ENCODE results near the gene DPP4. TPM values are rescaled to one million over a fixed set of nuclear protein-coding genes. Genes with fewer than 3 reads are reported as not detected.

Gene DPP4
- total RNA-seq, 1 donor from 2014 or later: 1.9 TPM

GRCh38 chr2:162037886-162038285, 36.1 kb downstream of the DPP4 start:
- ATAC-seq (ENCODE audit: low read depth) (no peak), DNase-seq (no peak)
- H3K4me3 Mint-ChIP-seq: no peak overlapping the region
- peaks cover 1% of the 10 kb centered on the region for H3K27me3 Mint-ChIP-seq
- no peaks in the 10 kb centered on the region for H3K9me3 Mint-ChIP-seq
- no peaks in the 10 kb centered on the region for H3K36me3 Mint-ChIP-seq (ENCODE audit: low read depth)
- TF ChIP-seq CTCF (IDR thresholded peaks at IDR 0.05): no peak
- CTCF ChIA-PET: no interaction called here
- POLR2A ChIA-PET: no interaction called here
- intact Hi-C loops (cut with micrococcal nuclease): no loop called here
- H3K4me1 Mint-ChIP-seq: no peaks in the 10 kb centered on the region
- H3K27ac Mint-ChIP-seq: no peak overlapping the region

- H3K4me1 Mint-ChIP-seq: no peaks in the 10 kb centered on the region
- H3K36me3 Mint-ChIP-seq (ENCODE audit: low read depth): no peaks in the 10 kb centered on the region
- CTCF ChIA-PET: no interaction called here
- H3K27ac Mint-ChIP-seq: no peak overlapping the region
- H3K4me3 Mint-ChIP-seq: no peak overlapping the region
- intact Hi-C loops (cut with micrococcal nuclease): no loop called here
- DNase-seq: no peak
- POLR2A ChIA-PET: no interaction called here
- no peaks in the 10 kb centered on the region for H3K9me3 Mint-ChIP-seq
- H3K27me3 Mint-ChIP-seq: peaks cover 1% of the 10 kb centered on the region
- ATAC-seq (ENCODE audit: low read depth): no peak
- no peak for TF ChIP-seq CTCF (IDR thresholded peaks at IDR 0.05)
These were observed 36.8 kb downstream of the DPP4 start for GRCh38 chr2:162037028-162037795.

GRCh38 chr2:162035981-162036380, 38.0 kb downstream of the DPP4 start:
- no peaks in the 10 kb centered on the region for H3K36me3 Mint-ChIP-seq (ENCODE audit: low read depth)
- intact Hi-C loops (cut with micrococcal nuclease): no loop called here
- no peaks in the 10 kb centered on the region for H3K9me3 Mint-ChIP-seq
- DNase-seq: no peak
- H3K4me1 Mint-ChIP-seq: no peaks in the 10 kb centered on the region
- peaks cover 1% of the 10 kb centered on the region for H3K27me3 Mint-ChIP-seq
- TF ChIP-seq CTCF (IDR thresholded peaks at IDR 0.05): no peak
- H3K27ac Mint-ChIP-seq: no peak overlapping the region
- ChIA-PET POLR2A (no interaction called here), CTCF (no interaction called here)
- H3K4me3 Mint-ChIP-seq: no peak overlapping the region
- ATAC-seq (ENCODE audit: low read depth): no peak

GRCh38 chr2:162030363-162031190, 43.4 kb downstream of the DPP4 start:
- no peaks in the 10 kb centered on the region for H3K9me3 Mint-ChIP-seq
- H3K27me3 Mint-ChIP-seq: no peaks in the 10 kb centered on the region
- ChIA-PET POLR2A (no interaction called here), CTCF (no interaction called here)
- DNase-seq (no peak), ATAC-seq (ENCODE audit: low read depth) (no peak)
- H3K36me3 Mint-ChIP-seq (ENCODE audit: low read depth): no peaks in the 10 kb centered on the region
- no peak for TF ChIP-seq CTCF (IDR thresholded peaks at IDR 0.05)
- H3K4me1 Mint-ChIP-seq: no peaks in the 10 kb centered on the region
- no peak overlapping the region for H3K4me3 Mint-ChIP-seq
- H3K27ac Mint-ChIP-seq: no peak overlapping the region
- intact Hi-C loops (cut with micrococcal nuclease): no loop called here

- ATAC-seq (ENCODE audit: low read depth) (no peak), DNase-seq (no peak)
- Mint-ChIP-seq H3K27ac (no peak overlapping the region), H3K4me1 (no peaks in the 10 kb centered on the region), H3K36me3 (ENCODE audit: low read depth) (no peaks in the 10 kb centered on the region), H3K27me3 (peaks cover 4% of the 10 kb centered on the region), H3K9me3 (no peaks in the 10 kb centered on the region), H3K4me3 (no peak overlapping the region)
- POLR2A ChIA-PET: no interaction called here
- no peak for TF ChIP-seq CTCF (IDR thresholded peaks at IDR 0.05)
- intact Hi-C loops (cut with micrococcal nuclease): no loop called here
- CTCF ChIA-PET: no interaction called here
These were observed 44.6 kb downstream of the DPP4 start for GRCh38 chr2:162029287-162029901.
